ENCODE data around the gene AKT3. TPM values are rescaled to one million over a fixed set of nuclear protein-coding genes. Genes with fewer than 3 reads are reported as not detected.

Gene AKT3
- total RNA-seq, 2 donors from 2014 or later, result 46.0 to 85.8 TPM

- H3K27me3 ChIP-seq (replicated peaks; ENCODE audit: insufficient read depth), result no peaks in the 10 kb centered on the region
- H3K4me1 ChIP-seq (ENCODE audit: control insufficient read depth in 1 of 2, low read depth in 2 of 2), result peaks cover 25 to 31% of the 10 kb centered on the region in 2 donors
- ATAC-seq (ENCODE audit: insufficient number of reproducible peaks, low FRiP score, low read depth), result no peak
- DNase-seq (ENCODE audit: low spot score), result no peak
- H3K4me3 ChIP-seq, result peak overlapping the region; percentile 94
- TF ChIP-seq CTCF (IDR thresholded peaks at IDR 0.05), result no peak
- no peaks in the 10 kb centered on the region for H3K9me3 ChIP-seq
- H3K36me3 ChIP-seq, result no peaks in the 10 kb centered on the region
- peak overlapping the region; percentile 96 for H3K27ac ChIP-seq
Observed at GRCh38 chr1:243848165-243848857, 1.7 kb downstream of the AKT3 start.

GRCh38 chr1:243846761-243847160 is 3.3 kb downstream of the AKT3 start:
- no peak for TF ChIP-seq CTCF (IDR thresholded peaks at IDR 0.05)
- H3K9me3 ChIP-seq, result no peaks in the 10 kb centered on the region
- no peak overlapping the region for H3K27ac ChIP-seq
- DNase-seq (ENCODE audit: low spot score) (no peak), ATAC-seq (ENCODE audit: insufficient number of reproducible peaks, low FRiP score, low read depth) (no peak)
- H3K27me3 ChIP-seq (replicated peaks; ENCODE audit: insufficient read depth), result no peaks in the 10 kb centered on the region
- no peaks in the 10 kb centered on the region for H3K36me3 ChIP-seq
- H3K4me3 ChIP-seq, result no peak overlapping the region
- H3K4me1 ChIP-seq (ENCODE audit: control insufficient read depth in 1 of 2, low read depth in 2 of 2), result peaks cover 35 to 37% of the 10 kb centered on the region in 2 donors

GRCh38 chr1:243845888-243846287 is 4.2 kb downstream of the AKT3 start:
- H3K9me3 ChIP-seq, result no peaks in the 10 kb centered on the region
- no peak for TF ChIP-seq CTCF (IDR thresholded peaks at IDR 0.05)
- no peak for DNase-seq (ENCODE audit: low spot score)
- peaks cover 37% of the 10 kb centered on the region in 2 donors for H3K4me1 ChIP-seq (ENCODE audit: control insufficient read depth in 1 of 2, low read depth in 2 of 2)
- H3K27ac ChIP-seq, result no peak overlapping the region
- H3K27me3 ChIP-seq (replicated peaks; ENCODE audit: insufficient read depth), result no peaks in the 10 kb centered on the region
- H3K36me3 ChIP-seq, result no peaks in the 10 kb centered on the region
- no peak overlapping the region for H3K4me3 ChIP-seq
- ATAC-seq (ENCODE audit: insufficient number of reproducible peaks, low FRiP score, low read depth), result no peak

- no peaks in the 10 kb centered on the region for H3K36me3 ChIP-seq
- no peak for ATAC-seq (ENCODE audit: insufficient number of reproducible peaks, low FRiP score, low read depth)
- no peaks in the 10 kb centered on the region for H3K27me3 ChIP-seq (replicated peaks; ENCODE audit: insufficient read depth)
- TF ChIP-seq CTCF (IDR thresholded peaks at IDR 0.05), result no peak
- no peak overlapping the region for H3K4me3 ChIP-seq
- no peak overlapping the region for H3K27ac ChIP-seq
- no peaks in the 10 kb centered on the region for H3K9me3 ChIP-seq
- no peak for DNase-seq (ENCODE audit: low spot score)
- H3K4me1 ChIP-seq (ENCODE audit: control insufficient read depth in 1 of 2, low read depth in 2 of 2), result peaks cover 37% of the 10 kb centered on the region in 2 donors
Observed at GRCh38 chr1:243844186-243844585, 5.9 kb downstream of the AKT3 start.

- ATAC-seq (ENCODE audit: insufficient number of reproducible peaks, low FRiP score, low read depth), result peak; percentile 69
- no peaks in the 10 kb centered on the region for H3K36me3 ChIP-seq
- H3K4me3 ChIP-seq, result peak overlapping the region; percentile 27
- peak overlapping the region in 1 of 2 donors; percentile 44 for H3K27ac ChIP-seq
- no peaks in the 10 kb centered on the region for H3K27me3 ChIP-seq (replicated peaks; ENCODE audit: insufficient read depth)
- TF ChIP-seq CTCF (IDR thresholded peaks at IDR 0.05), result no peak
- no peak for DNase-seq (ENCODE audit: low spot score)
- no peaks in the 10 kb centered on the region for H3K9me3 ChIP-seq
- H3K4me1 ChIP-seq (ENCODE audit: control insufficient read depth in 1 of 2, low read depth in 2 of 2), result peaks cover 29 to 30% of the 10 kb centered on the region in 2 donors
Observed at GRCh38 chr1:243842978-243843511, 7.0 kb downstream of the AKT3 start.

All from thoracic aorta (tissue), 2 donors.